ENCODE measurements around the gene SEPTIN3.

GRCh38 chr22:41974691-41975290 lies 5.5 kb downstream of the SEPTIN3 start:
- TF ChIP-seq CTCF (IDR thresholded peaks at IDR 0.05) (no peak), POLR2AphosphoS5 (IDR thresholded peaks at IDR 0.05; ENCODE audit: low read depth, low read length) (no peak), SIN3A (IDR thresholded peaks at IDR 0.05; ENCODE audit: borderline replicate concordance, insufficient read depth, low read depth, low read length) (no peak)
